HepG2 (cell line): ENCODE measurements around the gene CFAP119. TPM values are rescaled to one million over a fixed set of nuclear protein-coding genes. Genes with fewer than 3 reads are reported as not detected.
A peak's percentile ranks its signal among the peaks of the same experiment; 100 is the strongest.

ENCODE experiments used
- ATAC-seq: fragments of 200-7000 bp; cut with Tn5 transposase; 3 replicates; pipeline ENCODE4 v1.9.1; 2020; ENCODE audit warnings: mild to moderate bottlenecking, moderate library complexity
- BruUV-seq: library from RNA; stranded (reverse); fragments of 400-500 nt; replicated peaks from 2 replicates; lab custom pipeline; 2021; lab: Mats Ljungman, UMichigan
- CTCF ChIA-PET: fragments of 300-600 bp; formaldehyde crosslinking; extraction: SDS; loops from one replicate; lab custom pipeline; 2021; ENCODE audit warnings: low total read pairs, inconsistent platforms, low intra/inter-chr PET ratio; lab: Yijun Ruan, JAX
- POLR2A ChIA-PET: fragments of 350-600 bp; sonication (Branson Sonifier 250); formaldehyde crosslinking; loops from one replicate; lab custom pipeline; 2020; ENCODE audit warnings: antibody characterized with exemption, inconsistent platforms; lab: Yijun Ruan, JAX
- DNase-seq: peaks from one replicate; pipeline ENCODE4 v3.0.0-alpha.2; 2015; ENCODE audit warnings: low spot score
- FAIRE-seq: peaks from 3 replicates; lab custom pipeline; 2011; peaks lifted over from hg19 to GRCh38; lab: Jason Lieb, UNC
- H2AFZ ChIP-seq: one replicate; pipeline ENCODE4 v1.6.1; 2011; ENCODE audit warnings: low read length, inconsistent platforms
- H3K27ac ChIP-seq: fragments of 300-600 bp; 3 replicates; pipeline ENCODE4 v1.8.0; 2011; ENCODE audit warnings: mixed run types, mild to moderate bottlenecking, mixed read lengths, low read length, inconsistent platforms; ENCODE audit not compliant: insufficient read depth; ENCODE audit errors: extremely low read length
- H3K27me3 ChIP-seq, 2 experiments: fragments of 200-600 bp in 1 of 2; 2 replicates in 1 of 2; 3 replicates in 1 of 2; pipeline versions ENCODE4 v1.6.0 to v1.8.0; 2011; ENCODE audit warnings: low read length in 2 of 2, mild to moderate bottlenecking in 2 of 2, moderate library complexity in 2 of 2, inconsistent platforms in 1 of 2; ENCODE audit not compliant: insufficient read depth in 2 of 2, control insufficient read depth in 1 of 2
- H3K36me3 ChIP-seq, 2 experiments: fragments of 200-600 bp in 1 of 2; replicated peaks in 1 of 2; 2 replicates in 1 of 2; 3 replicates in 1 of 2; pipeline versions ENCODE4 v1.5.1 to v1.8.0; 2011; ENCODE audit warnings: low read length in 2 of 2, inconsistent platforms in 1 of 2; ENCODE audit not compliant: insufficient read depth in 2 of 2, control insufficient read depth in 1 of 2
- H3K4me1 ChIP-seq: 2 replicates; pipeline ENCODE4 v1.5.1; 2012; ENCODE audit warnings: low read length, inconsistent platforms; ENCODE audit not compliant: insufficient read depth
- H3K4me2 ChIP-seq: 2 replicates; pipeline ENCODE4 v1.6.0; 2011; ENCODE audit warnings: low read depth, low read length, inconsistent platforms
- H3K4me3 ChIP-seq, 3 experiments: fragments of 200-600 bp in 1 of 3; sonication (generic), shearing (Covaris generic) in 1 of 3; replicated peaks in 1 of 3; 2 replicates each; pipeline ENCODE4 v1.5.1; 2011 to 2016; ENCODE audit warnings: low read length in 3 of 3, inconsistent platforms in 2 of 3, low read depth in 2 of 3, mild to moderate bottlenecking in 2 of 3, control low read depth in 1 of 3, mixed read lengths in 1 of 3; ENCODE audit not compliant: insufficient read depth in 1 of 3
- H3K79me2 ChIP-seq: one replicate; pipeline ENCODE4 v1.6.1; 2011; ENCODE audit warnings: low read length, inconsistent platforms; ENCODE audit not compliant: insufficient read depth
- H3K9ac ChIP-seq: 2 replicates; pipeline ENCODE4 v1.6.0; 2011; ENCODE audit warnings: mild to moderate bottlenecking, low read depth, low read length, inconsistent platforms; ENCODE audit not compliant: insufficient read depth
- H3K9me3 ChIP-seq: 2 replicates; pipeline ENCODE4 v1.5.1; 2012; ENCODE audit warnings: mild to moderate bottlenecking, low read length
- H4K20me1 ChIP-seq: 2 replicates; pipeline ENCODE4 v1.6.0; 2011; ENCODE audit warnings: inconsistent platforms, mild to moderate bottlenecking, low read length, moderate library complexity; ENCODE audit not compliant: insufficient read depth
- BORCS8-MEF2B ChIP-seq: sonication (generic); formaldehyde crosslinking; IDR thresholded peaks from 2 replicates; pipeline ENCODE4 v1.8.0; 2022; ENCODE audit warnings: mild to moderate bottlenecking, missing genetic modification reagents
- ELF4 ChIP-seq: sonication (generic); formaldehyde crosslinking; IDR thresholded peaks from 2 replicates; pipeline ENCODE4 v1.5.0; 2020; ENCODE audit warnings: missing genetic modification reagents, mild to moderate bottlenecking, moderate library complexity, borderline replicate concordance
- HDAC2 ChIP-seq: sonication (generic); formaldehyde crosslinking; IDR thresholded peaks from 2 replicates; pipeline ENCODE4 v1.4.0; 2020; ENCODE audit warnings: missing genetic modification reagents
- KDM5B ChIP-seq: sonication (generic); formaldehyde crosslinking; IDR thresholded peaks from 2 replicates; pipeline ENCODE4 v1.4.0; 2020; ENCODE audit warnings: missing genetic modification reagents, mild to moderate bottlenecking, borderline replicate concordance
- NFE2 ChIP-seq: sonication (generic); formaldehyde crosslinking; IDR thresholded peaks from 2 replicates; pipeline ENCODE4 v1.4.0; 2020; ENCODE audit warnings: missing genetic modification reagents
- NKX3-1 ChIP-seq: sonication (generic); formaldehyde crosslinking; IDR thresholded peaks from 2 replicates; pipeline ENCODE4 v1.5.0; 2020; ENCODE audit warnings: missing genetic modification reagents
- POLR2AphosphoS2 ChIP-seq: IDR thresholded peaks from 2 replicates; pipeline ENCODE4 v1.6.1; 2011; ENCODE audit warnings: low read depth, low read length, improper control_type of control experiment
- POLR2AphosphoS5 ChIP-seq: IDR thresholded peaks from 2 replicates; pipeline ENCODE4 v1.6.1; 2012; ENCODE audit warnings: low read depth, low read length
- RELA ChIP-seq: sonication (generic); formaldehyde crosslinking; IDR thresholded peaks from 2 replicates; pipeline ENCODE4 v1.4.0; 2020; ENCODE audit warnings: missing genetic modification reagents
- SP1 ChIP-seq, 2 experiments: fragments of 450-650 bp in 1 of 2; sonication (generic) in 1 of 2; formaldehyde crosslinking in 1 of 2; IDR thresholded peaks; 2 replicates each; pipeline versions ENCODE4 v1.4.0 to v1.6.1; 2016 to 2020; ENCODE audit warnings: missing genetic modification reagents in 1 of 2
- SUZ12 ChIP-seq: fragments of 150-350 bp; IDR thresholded peaks from 2 replicates; pipeline ENCODE4 v1.6.1; 2014; ENCODE audit warnings: low read depth, low read length
- ZNF331 ChIP-seq: sonication (generic); formaldehyde crosslinking; IDR thresholded peaks from 2 replicates; pipeline ENCODE4 v1.4.0; 2020; ENCODE audit warnings: missing genetic modification reagents
- ZNF333 ChIP-seq: sonication (generic); formaldehyde crosslinking; IDR thresholded peaks from 2 replicates; pipeline ENCODE4 v1.4.0; 2020; ENCODE audit warnings: mild to moderate bottlenecking, missing genetic modification reagents, borderline replicate concordance
- ZNF430 ChIP-seq: sonication (generic); formaldehyde crosslinking; IDR thresholded peaks from 2 replicates; pipeline ENCODE4 v1.9.0; 2021; ENCODE audit warnings: mild to moderate bottlenecking, missing genetic modification reagents
- ZNF563 ChIP-seq: sonication (generic); formaldehyde crosslinking; IDR thresholded peaks from 2 replicates; pipeline ENCODE4 v1.8.0; 2022; ENCODE audit warnings: mild to moderate bottlenecking, moderate library complexity, missing genetic modification reagents
- ZNF589 ChIP-seq: sonication (generic); formaldehyde crosslinking; conservative IDR thresholded peaks from 2 replicates; pipeline ENCODE4 v1.8.0; 2022; ENCODE audit warnings: mild to moderate bottlenecking, moderate library complexity, missing genetic modification reagents
- ZNF720 ChIP-seq: sonication (generic); formaldehyde crosslinking; IDR thresholded peaks from 2 replicates; pipeline ENCODE4 v1.4.0; 2020; ENCODE audit warnings: missing genetic modification reagents
- ZNF841 ChIP-seq: sonication (generic); formaldehyde crosslinking; IDR thresholded peaks from 2 replicates; pipeline ENCODE4 v1.8.1; 2023; ENCODE audit warnings: missing genetic modification reagents, borderline replicate concordance
- WGBS: methylation state at CpG from one replicate; pipeline ENCODE4 v1.1.6; 2017; ENCODE audit warnings: low lambda C conversion rate; 5-methylcytosine and 5-hydroxymethylcytosine counted together
- in situ Hi-C: cut with HindIII; loops from 2 replicates; pipeline ENCODE4 v1.10.0; 2017; ENCODE audit warnings: low pct_unique_long_range_greater_than_20kb; ENCODE audit not compliant: extremely low pct_ligation_motif_present
- intact Hi-C: fragments of 100-400 bp; cut with micrococcal nuclease; formaldehyde crosslinking; loops from one replicate; pipeline ENCODE4 v1.10.0; 2022; ENCODE audit not compliant: unreplicated experiment
- polyA plus RNA-seq, 8 experiments: library from polyadenylated mRNA; depleted of rRNA in 3 of 8; stranded (reverse) in 7 of 8; unstranded in 1 of 8; fragments of >200 nt; fragmentation: Illumina TruSeq in 4 of 8; extraction: Trizol in 4 of 8; gene quantifications; 2 replicates each; pipeline versions ENCODE4 v1.2.1 to v1.2.3, GENCODE V29; 2011 to 2016; ENCODE audit warnings: low read depth in 4 of 8, missing spikeins in 1 of 8, mixed read lengths in 1 of 8; ENCODE audit not compliant: insufficient read depth in 1 of 8
- total RNA-seq, 5 experiments: library from RNA; depleted of rRNA; stranded (reverse); fragments of >200 nt; fragmentation: Illumina TruSeq; extraction: Trizol; gene quantifications; 2 replicates each; pipeline ENCODE4 v1.2.3, GENCODE V29; 2016; ENCODE audit warnings: low read depth in 1 of 5
- TF ChIP-seq, protein P1 (sequence below): sonication (generic); IDR thresholded peaks from 2 replicates; pipeline ENCODE4 v1.6.1; 2016; ENCODE audit warnings: low read depth, borderline replicate concordance
- TF ChIP-seq, protein P2 (sequence below): sonication (generic); formaldehyde crosslinking; IDR thresholded peaks from 2 replicates; pipeline ENCODE4 v1.8.0; 2022; ENCODE audit warnings: missing genetic modification reagents, mild to moderate bottlenecking, borderline replicate concordance
- TF ChIP-seq, protein P3 (sequence below): sonication (generic); formaldehyde crosslinking; IDR thresholded peaks from 2 replicates; pipeline ENCODE4 v1.5.0; 2020; ENCODE audit warnings: mild to moderate bottlenecking, missing genetic modification reagents

CFAP119 gene
- total and polyA plus RNA-seq, 2 of the 13 experiments (the other 11 are each of a cell fraction or from before 2014, with no cell fraction given): 6.4 TPM

DNA sequence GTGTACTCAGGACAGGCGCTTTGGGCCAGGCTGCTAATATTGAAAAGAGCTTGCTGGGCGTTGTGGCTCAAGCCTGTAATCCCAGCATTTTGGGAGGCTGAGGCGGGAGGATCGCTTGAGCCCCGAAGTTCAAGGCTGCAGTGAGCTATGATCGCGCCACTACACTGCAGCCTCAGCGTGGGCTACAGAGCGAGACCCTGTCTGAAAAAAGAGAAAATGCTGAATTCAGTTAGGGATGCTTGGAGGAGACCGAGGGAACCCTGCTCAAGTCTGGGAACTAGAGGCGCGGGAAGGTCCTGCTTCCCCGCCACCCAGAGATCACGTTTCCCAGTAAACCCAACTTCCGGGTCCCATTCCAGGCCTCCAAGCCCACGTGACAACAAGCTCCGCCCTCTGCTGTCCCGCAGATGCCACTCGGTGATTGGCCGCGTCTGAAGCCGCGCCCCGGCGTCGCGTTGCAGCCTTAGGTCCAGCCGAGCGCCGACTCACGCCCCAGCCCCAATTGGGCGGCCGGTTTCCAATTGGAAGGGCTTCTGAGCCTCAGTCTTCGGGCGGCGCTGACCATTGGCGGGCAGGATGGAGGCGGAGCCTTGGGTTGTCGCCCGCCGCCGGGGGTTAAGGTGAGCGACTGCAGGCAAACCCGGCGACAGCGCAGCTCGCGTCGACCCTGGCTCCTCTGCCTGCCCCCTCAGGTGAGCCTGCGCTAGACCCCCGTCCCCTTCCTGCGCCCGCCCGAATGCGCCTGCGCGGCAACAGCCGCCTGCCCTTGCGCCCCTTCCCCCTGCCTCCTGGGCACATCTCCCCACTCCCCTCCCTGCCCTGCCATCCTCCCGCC, 13.8 kb downstream of the CFAP119 start, which contains the start of gene PHKG2:
Gene PHKG2 (plus strand): TSS at position 627 of the 835 bp plus-strand sequence. CDS start 396 bp downstream, outside the sequence.
- no TSS peak for BruUV-seq
- Histone ChIP-seq H4K20me1 (no peaks in the 10 kb centered on the region), H2AFZ (no peak within 1 kb of the TSS), H3K9ac (peak within 1 kb of the TSS; percentile 79), H3K79me2 (peaks cover 16% of the 10 kb centered on the region), H3K4me1 (peaks cover 51% of the 10 kb centered on the region), H3K27ac (peak within 1 kb of the TSS; percentile 77), H3K27me3 (no peaks in the 10 kb centered on the region), H3K4me3 (peak within 1 kb of the TSS; percentile 73 to 89 (median 82)), H3K36me3 (peaks cover 12 to 18% of the 10 kb centered on the region in 2 experiments), H3K4me2 (peak within 1 kb of the TSS; percentile 81), H3K9me3 (no peaks in the 10 kb centered on the region)
- in situ Hi-C loops (no loop called here), intact Hi-C loops (loop anchor here (1.0 to 10.0 kb wide), 5 partner anchors 14 to 681 kb away; partner anchors contain the start of genes ALDOA, CFAP119, RNF40 and SRCAP)
- CTCF ChIA-PET: no interaction called here
- peak; percentile 97 for ATAC-seq
- WGBS: 9% methylated on average over 28 of the region's 60 CpGs
- POLR2A ChIA-PET: interaction anchor here (0.6 to 2.6 kb wide), 56 partner anchors 10 to 1069 kb away, joined by 3 to 35 read pairs (median 4); partner anchors contain the start of genes CFAP119, CTF1, FBRS and FBXL19
- peak; percentile 95 for FAIRE-seq
- peak; percentile 99 for DNase-seq
- TF ChIP-seq HDAC2 (peak; percentile 48; the same call in 1 of the 2 replicates), POLR2AphosphoS2 (peak; percentile 70; the same call in 1 of the 2 replicates), NFE2 (CRISPR knock-in tag) (no peak), NKX3-1 (CRISPR knock-in tag) (0 out of 2 replicates have a peak, but pooled peaks have one; percentile 44), RELA (CRISPR knock-in tag) (no peak), ELF4 (CRISPR knock-in tag) (peak; percentile 99), ZNF563 (CRISPR knock-in tag) (peak; percentile 76; the same call in 1 of the 2 replicates), POLR2AphosphoS5 (peak; percentile 91), ZNF841 (CRISPR knock-in tag) (no peak), KDM5B (CRISPR knock-in tag) (peak; percentile 83), BORCS8-MEF2B (CRISPR knock-in tag) (no peak), SUZ12 (no peak), ZNF331 (peak; percentile 35; the same call in 1 of the 2 replicates), SP1 (IDR thresholded peaks at IDR 0.05) (no peak), SP1 (CRISPR knock-in tag; IDR thresholded peaks at IDR 0.05) (peak; percentile 30; the same call in 1 of the 2 replicates), ZNF589 (no peak), ZNF720 (CRISPR knock-in tag) (no peak), ZNF333 (CRISPR knock-in tag) (no peak), ZNF430 (CRISPR knock-in tag) (peak; percentile 84)
- TF ChIP-seq, protein P1, sequence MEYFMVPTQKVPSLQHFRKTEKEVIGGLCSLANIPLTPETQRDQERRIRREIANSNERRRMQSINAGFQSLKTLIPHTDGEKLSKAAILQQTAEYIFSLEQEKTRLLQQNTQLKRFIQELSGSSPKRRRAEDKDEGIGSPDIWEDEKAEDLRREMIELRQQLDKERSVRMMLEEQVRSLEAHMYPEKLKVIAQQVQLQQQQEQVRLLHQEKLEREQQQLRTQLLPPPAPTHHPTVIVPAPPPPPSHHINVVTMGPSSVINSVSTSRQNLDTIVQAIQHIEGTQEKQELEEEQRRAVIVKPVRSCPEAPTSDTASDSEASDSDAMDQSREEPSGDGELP: peak; percentile 33; the same call in 1 of the 2 replicates
- TF ChIP-seq, protein P2, sequence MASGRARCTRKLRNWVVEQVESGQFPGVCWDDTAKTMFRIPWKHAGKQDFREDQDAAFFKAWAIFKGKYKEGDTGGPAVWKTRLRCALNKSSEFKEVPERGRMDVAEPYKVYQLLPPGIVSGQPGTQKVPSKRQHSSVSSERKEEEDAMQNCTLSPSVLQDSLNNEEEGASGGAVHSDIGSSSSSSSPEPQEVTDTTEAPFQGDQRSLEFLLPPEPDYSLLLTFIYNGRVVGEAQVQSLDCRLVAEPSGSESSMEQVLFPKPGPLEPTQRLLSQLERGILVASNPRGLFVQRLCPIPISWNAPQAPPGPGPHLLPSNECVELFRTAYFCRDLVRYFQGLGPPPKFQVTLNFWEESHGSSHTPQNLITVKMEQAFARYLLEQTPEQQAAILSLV: no peak; the same call in 1 of the 2 replicates
- TF ChIP-seq, protein P3, sequence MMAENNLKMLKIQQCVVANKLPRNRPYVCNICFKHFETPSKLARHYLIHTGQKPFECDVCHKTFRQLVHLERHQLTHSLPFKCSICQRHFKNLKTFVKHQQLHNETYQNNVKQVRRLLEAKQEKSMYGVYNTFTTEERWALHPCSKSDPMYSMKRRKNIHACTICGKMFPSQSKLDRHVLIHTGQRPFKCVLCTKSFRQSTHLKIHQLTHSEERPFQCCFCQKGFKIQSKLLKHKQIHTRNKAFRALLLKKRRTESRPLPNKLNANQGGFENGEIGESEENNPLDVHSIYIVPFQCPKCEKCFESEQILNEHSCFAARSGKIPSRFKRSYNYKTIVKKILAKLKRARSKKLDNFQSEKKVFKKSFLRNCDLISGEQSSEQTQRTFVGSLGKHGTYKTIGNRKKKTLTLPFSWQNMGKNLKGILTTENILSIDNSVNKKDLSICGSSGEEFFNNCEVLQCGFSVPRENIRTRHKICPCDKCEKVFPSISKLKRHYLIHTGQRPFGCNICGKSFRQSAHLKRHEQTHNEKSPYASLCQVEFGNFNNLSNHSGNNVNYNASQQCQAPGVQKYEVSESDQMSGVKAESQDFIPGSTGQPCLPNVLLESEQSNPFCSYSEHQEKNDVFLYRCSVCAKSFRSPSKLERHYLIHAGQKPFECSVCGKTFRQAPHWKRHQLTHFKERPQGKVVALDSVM: peak; percentile 99
